Endothelial cell of umbilical vein (primary cell): ENCODE results near the gene AIF1. TPM values are rescaled to one million over a fixed set of nuclear protein-coding genes. Genes with fewer than 3 reads are reported as not detected.

Experiments used
- BruUV-seq: library from RNA; stranded (reverse); fragments of 400-500 nt; replicated peaks from 2 replicates; lab custom pipeline; 2021; lab: Mats Ljungman, UMichigan
- CTCF ChIA-PET: fragments of 300-600, 350-600 bp; sonication (Branson Sonifier 250); formaldehyde crosslinking; loops from one replicate; lab custom pipeline; 2021; ENCODE audit warnings: antibody characterized with exemption, inconsistent platforms; lab: Charles Lee
- POLR2A ChIA-PET: fragments of 300-600, 350-600 bp; sonication (Branson Sonifier 250); formaldehyde crosslinking; loops from one replicate; lab custom pipeline; 2021; ENCODE audit warnings: antibody characterized with exemption, inconsistent platforms; lab: Charles Lee
- DNase-seq: peaks from one replicate; pipeline ENCODE4 v3.0.0-alpha.2; 2011; ENCODE audit warnings: low read depth, low spot score
- FAIRE-seq: peaks from 2 replicates; lab custom pipeline; 2011; peaks lifted over from hg19 to GRCh38; lab: Jason Lieb, UNC
- H2AFZ ChIP-seq: 2 replicates; pipeline ENCODE4 v1.6.0; 2012; ENCODE audit warnings: low read depth, low read length, control low read depth, inconsistent platforms
- H3K27ac ChIP-seq: 2 replicates; pipeline ENCODE4 v1.5.1; 2011; ENCODE audit warnings: low read depth, mild to moderate bottlenecking, control low read depth, low read length, moderate library complexity; ENCODE audit not compliant: insufficient read depth
- H3K27me3 ChIP-seq, 2 experiments: 2 replicates each; pipeline versions ENCODE4 v1.6.0 to v1.6.1; 2011; ENCODE audit warnings: low read length in 2 of 2, mixed read lengths in 1 of 2; ENCODE audit not compliant: control insufficient read depth in 2 of 2, insufficient read depth in 2 of 2
- H3K36me3 ChIP-seq, 2 experiments: 2 replicates in 1 of 2; 3 replicates in 1 of 2; pipeline ENCODE4 v1.5.1; 2011; ENCODE audit warnings: low read length in 2 of 2, mild to moderate bottlenecking in 1 of 2, moderate library complexity in 1 of 2; ENCODE audit not compliant: control insufficient read depth in 2 of 2, insufficient read depth in 2 of 2; ENCODE audit errors: extremely low read depth in 1 of 2
- H3K4me1 ChIP-seq: 3 replicates; pipeline ENCODE4 v1.5.1; 2011; ENCODE audit warnings: mild to moderate bottlenecking, low read length; ENCODE audit not compliant: control insufficient read depth, insufficient read depth; ENCODE audit errors: extremely low read depth
- H3K4me2 ChIP-seq: 2 replicates; pipeline ENCODE4 v1.6.1; 2011; ENCODE audit warnings: low read length, control low read depth, mixed read lengths; ENCODE audit not compliant: insufficient read depth
- H3K4me3 ChIP-seq, 3 experiments: fragments of 200-600 bp in 1 of 3; sonication (generic), shearing (Covaris generic) in 1 of 3; replicated peaks in 1 of 3; 2 replicates each; pipeline ENCODE4 v1.5.1; 2011 to 2016; ENCODE audit warnings: control low read depth in 3 of 3, low read length in 3 of 3, mild to moderate bottlenecking in 2 of 3, inconsistent platforms in 1 of 3, low read depth in 1 of 3, moderate library complexity in 1 of 3; ENCODE audit not compliant: insufficient read depth in 1 of 3
- H3K79me2 ChIP-seq: 2 replicates; pipeline ENCODE4 v1.6.0; 2012; ENCODE audit warnings: low read length, inconsistent platforms; ENCODE audit not compliant: control insufficient read depth, insufficient read depth
- H3K9ac ChIP-seq: replicated peaks from 2 replicates; pipeline ENCODE3; 2011; ENCODE audit warnings: low read length, control low read depth; ENCODE audit not compliant: insufficient read depth; ENCODE audit errors: extremely low read depth
- H3K9me1 ChIP-seq: replicated peaks from 3 replicates; pipeline ENCODE4 v1.6.0; 2011; ENCODE audit warnings: mild to moderate bottlenecking, low read length; ENCODE audit not compliant: control insufficient read depth, insufficient read depth; ENCODE audit errors: extremely low read depth
- H3K9me3 ChIP-seq: replicated peaks from 2 replicates; pipeline ENCODE4 v1.5.1; 2012; ENCODE audit warnings: low read length, inconsistent platforms; ENCODE audit not compliant: control insufficient read depth, insufficient read depth
- H4K20me1 ChIP-seq: replicated peaks from 2 replicates; pipeline ENCODE3; 2011; ENCODE audit warnings: mild to moderate bottlenecking, low read length; ENCODE audit not compliant: control insufficient read depth, insufficient read depth; ENCODE audit errors: extremely low read depth
- EZH2 ChIP-seq: IDR thresholded peaks from 2 replicates; pipeline ENCODE4 v1.6.1; 2012; ENCODE audit warnings: borderline replicate concordance, low read depth, mild to moderate bottlenecking, moderate library complexity, low read length, inconsistent platforms; ENCODE audit not compliant: severe bottlenecking
- FOS ChIP-seq: IDR thresholded peaks from 2 replicates; pipeline ENCODE4 v1.6.1; 2011; ENCODE audit warnings: mild to moderate bottlenecking, low read length, moderate library complexity, borderline replicate concordance; ENCODE audit not compliant: insufficient read depth
- GATA2 ChIP-seq: IDR thresholded peaks from 2 replicates; pipeline ENCODE4 v1.7.0; 2011; ENCODE audit warnings: low read depth, mild to moderate bottlenecking, moderate library complexity, mixed read lengths, low read length; ENCODE audit not compliant: insufficient read length, insufficient read depth
- POLR2AphosphoS5 ChIP-seq: IDR thresholded peaks from 2 replicates; pipeline ENCODE4 v1.6.1; 2012; ENCODE audit warnings: low read depth, mild to moderate bottlenecking, control low read depth, low read length, moderate library complexity; ENCODE audit not compliant: insufficient read depth
- dilution Hi-C: fragments of 300-500 bp; cut with MboI; formaldehyde crosslinking; loops from one replicate; pipeline ENCODE4 v1.15.0; 2019; ENCODE audit warnings: low sequenced_read_pairs; ENCODE audit not compliant: extremely low pct_ligation_motif_present
- intact Hi-C: fragments of 100-400 bp; cut with micrococcal nuclease; formaldehyde crosslinking; loops from one replicate; pipeline ENCODE4 v1.10.0; 2022
- polyA plus RNA-seq, 4 experiments: library from polyadenylated mRNA; depleted of rRNA in 3 of 4; stranded (reverse) in 3 of 4; unstranded in 1 of 4; fragments of >200 nt; gene quantifications; 2 replicates each; pipeline versions ENCODE4 v1.2.1 to v1.2.3, GENCODE V29; 2011 to 2012; ENCODE audit warnings: missing spikeins in 1 of 4
- total RNA-seq: library from RNA; stranded (reverse); gene quantifications from 2 replicates; pipeline ENCODE4 v1.2.3, GENCODE V29; 2021
- TF ChIP-seq, protein P1 (sequence below): IDR thresholded peaks from 2 replicates; pipeline ENCODE4 v1.6.1; 2011; ENCODE audit not compliant: insufficient read depth, insufficient read length
- TF ChIP-seq, protein P2 (sequence below), 2 donors: IDR thresholded peaks; 1 replicate in 1 of 2; 2 replicates in 1 of 2; pipeline ENCODE4 v1.5.1; 2011; ENCODE audit warnings: low read length in 2 of 2, mild to moderate bottlenecking in 2 of 2, moderate library complexity in 2 of 2, control low read depth in 1 of 2, inconsistent platforms in 1 of 2, low read depth in 1 of 2; ENCODE audit not compliant: insufficient read depth in 1 of 2; ENCODE audit errors: extremely low read depth in 1 of 2

Gene AIF1
- total and polyA plus RNA-seq, 2 donors (not counting 3 experiments of a cell fraction or from before 2014, with no cell fraction given): not detected

DNA sequence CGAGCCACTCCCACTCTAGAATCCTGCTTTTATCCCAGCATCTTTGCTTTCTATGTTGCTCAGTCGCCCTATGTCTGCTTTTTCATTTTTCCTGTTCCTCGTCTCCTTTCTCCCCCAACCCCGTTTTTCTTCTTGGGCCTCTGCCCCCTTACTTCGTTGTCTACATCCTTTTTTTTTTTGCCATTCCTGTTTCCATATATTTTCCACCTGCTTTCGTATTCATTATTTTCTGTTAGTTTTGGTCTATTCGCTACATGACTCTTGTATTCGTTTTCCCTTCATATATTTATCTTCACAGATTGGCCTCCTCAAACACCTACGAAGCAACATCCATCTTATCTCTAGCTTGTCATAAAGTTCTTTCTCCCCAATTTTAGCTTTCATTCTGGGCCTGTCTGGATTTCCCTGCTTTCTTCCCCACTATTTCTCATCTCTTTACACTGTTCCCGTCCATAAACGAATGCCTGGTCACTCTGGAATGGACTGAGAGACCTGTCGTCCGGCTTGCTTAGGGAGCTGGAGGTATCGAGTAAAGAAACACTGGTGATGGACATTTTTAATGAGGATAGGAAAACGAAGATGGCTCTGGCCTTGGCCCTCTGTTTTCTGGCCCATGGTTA lies 6.4 kb downstream of the AIF1 start:
- TF ChIP-seq, protein P1, sequence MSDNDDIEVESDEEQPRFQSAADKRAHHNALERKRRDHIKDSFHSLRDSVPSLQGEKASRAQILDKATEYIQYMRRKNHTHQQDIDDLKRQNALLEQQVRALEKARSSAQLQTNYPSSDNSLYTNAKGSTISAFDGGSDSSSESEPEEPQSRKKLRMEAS: no peak
- no peak for TF ChIP-seq FOS
- no peak for TF ChIP-seq EZH2
- no peak for TF ChIP-seq GATA2
- TF ChIP-seq, protein P2, sequence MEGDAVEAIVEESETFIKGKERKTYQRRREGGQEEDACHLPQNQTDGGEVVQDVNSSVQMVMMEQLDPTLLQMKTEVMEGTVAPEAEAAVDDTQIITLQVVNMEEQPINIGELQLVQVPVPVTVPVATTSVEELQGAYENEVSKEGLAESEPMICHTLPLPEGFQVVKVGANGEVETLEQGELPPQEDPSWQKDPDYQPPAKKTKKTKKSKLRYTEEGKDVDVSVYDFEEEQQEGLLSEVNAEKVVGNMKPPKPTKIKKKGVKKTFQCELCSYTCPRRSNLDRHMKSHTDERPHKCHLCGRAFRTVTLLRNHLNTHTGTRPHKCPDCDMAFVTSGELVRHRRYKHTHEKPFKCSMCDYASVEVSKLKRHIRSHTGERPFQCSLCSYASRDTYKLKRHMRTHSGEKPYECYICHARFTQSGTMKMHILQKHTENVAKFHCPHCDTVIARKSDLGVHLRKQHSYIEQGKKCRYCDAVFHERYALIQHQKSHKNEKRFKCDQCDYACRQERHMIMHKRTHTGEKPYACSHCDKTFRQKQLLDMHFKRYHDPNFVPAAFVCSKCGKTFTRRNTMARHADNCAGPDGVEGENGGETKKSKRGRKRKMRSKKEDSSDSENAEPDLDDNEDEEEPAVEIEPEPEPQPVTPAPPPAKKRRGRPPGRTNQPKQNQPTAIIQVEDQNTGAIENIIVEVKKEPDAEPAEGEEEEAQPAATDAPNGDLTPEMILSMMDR (IDR thresholded peaks at IDR 0.05; ENCODE audit: extremely low read depth in 1 of 2, insufficient read depth in 1 of 2, low read depth in 1 of 2, low read length in 2 of 2): no peak
- TF ChIP-seq POLR2AphosphoS5: no peak

More for the DNA sequence above, 6.4 kb downstream of the AIF1 start:
- intact Hi-C loops (loop anchor here (1.0 to 5.0 kb wide), 3 partner anchors 44 to 205 kb away; partner anchors contain the start of gene HSPA1B), dilution Hi-C loops (no loop called here)
- H3K36me3 ChIP-seq: peaks cover 19 to 28% of the 10 kb centered on the region in 2 experiments
- peak overlapping the region; percentile 99 for H3K9ac ChIP-seq
- peak overlapping the region; percentile 84 for H3K27ac ChIP-seq
- H3K9me1 ChIP-seq: no peaks in the 10 kb centered on the region
- CTCF ChIA-PET: interaction anchor here (0.6 to 3.9 kb wide), 4 partner anchors 19 to 75 kb away, joined by 3 to 18 read pairs (median 4); partner anchors contain the start of gene ATP6V1G2
- peaks cover 54% of the 10 kb centered on the region for H3K79me2 ChIP-seq
- POLR2A ChIA-PET: interaction anchor here (1.1 to 2.2 kb wide), 4 partner anchors 13 to 78 kb away, joined by 3 to 4 read pairs (median 3); partner anchors contain the start of gene C6orf47
- peak; percentile 39 for DNase-seq
- no peaks in the 10 kb centered on the region for H3K9me3 ChIP-seq
- no peak overlapping the region for H2AFZ ChIP-seq
- TSS peak; percentile 59 for BruUV-seq
- no peaks in the 10 kb centered on the region for H3K27me3 ChIP-seq
- peaks cover 13% of the 10 kb centered on the region for H3K4me1 ChIP-seq
- no peaks in the 10 kb centered on the region for H4K20me1 ChIP-seq
- H3K4me3 ChIP-seq: peak overlapping the region; percentile 65 to 99 (median 95)
- FAIRE-seq: peak; percentile 59
- peak overlapping the region; percentile 92 for H3K4me2 ChIP-seq
